HG02588 (cell line): Measurements from ENCODE around the gene VPS35L.

Source experiments
- ATAC-seq: cut with Tn5 transposase; IDR thresholded peaks from one replicate; pipeline ENCODE4 v1.9.1; 2021; ENCODE audit warnings: mild to moderate bottlenecking, moderate library complexity; ENCODE audit not compliant: unreplicated experiment

Gene VPS35L

GRCh38 chr16:19555186-19555937, at the start of gene VPS35L:
Gene VPS35L, plus strand, starts transcription at chr16:19555703. Its CDS starts 27 bp downstream, at chr16:19555730.
- ATAC-seq: peak; percentile 94

GRCh38 chr16:19506965-19507364, 48.5 kb upstream of the VPS35L start:
- no peak for ATAC-seq

DNA sequence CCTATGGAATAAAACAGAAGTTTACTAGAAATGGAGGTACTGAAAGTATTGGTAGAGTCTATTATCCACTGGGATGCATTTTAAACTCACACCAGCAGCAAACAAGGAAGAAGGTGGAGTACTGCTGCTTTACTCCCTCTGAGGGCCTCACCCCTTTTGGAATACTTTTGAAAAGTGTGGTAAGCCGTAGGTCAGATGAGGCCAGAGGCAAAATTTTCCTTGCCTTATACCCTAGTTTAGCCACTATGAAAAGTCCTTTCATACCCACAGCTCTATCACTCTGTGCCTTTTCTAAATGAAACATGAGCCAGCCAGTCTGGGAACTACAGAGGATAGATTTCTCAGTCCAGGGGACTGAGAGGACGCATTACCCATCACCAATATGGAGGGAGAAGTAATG, 47.6 kb upstream of the VPS35L start:
- ATAC-seq: no peak

DNA sequence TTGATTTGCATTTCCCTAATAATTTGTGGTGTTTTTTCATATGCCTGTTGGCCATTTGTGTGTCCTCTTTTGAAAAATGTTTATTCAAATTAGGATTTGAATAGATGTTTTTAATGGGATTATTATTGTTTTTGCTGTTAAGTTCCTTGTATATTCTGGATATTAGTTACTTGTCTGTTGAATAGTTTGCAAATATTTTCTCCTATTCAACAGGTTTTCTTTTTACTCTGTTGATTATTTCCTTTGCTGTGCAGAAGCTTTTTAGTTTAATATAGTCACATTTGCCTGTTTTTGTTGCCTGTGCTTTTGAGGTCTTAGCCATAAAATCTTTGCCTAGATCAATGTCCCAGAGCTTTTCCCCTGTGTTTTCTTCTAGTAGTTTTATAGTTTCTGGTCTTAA, 43.2 kb upstream of the VPS35L start:
- no peak for ATAC-seq

DNA sequence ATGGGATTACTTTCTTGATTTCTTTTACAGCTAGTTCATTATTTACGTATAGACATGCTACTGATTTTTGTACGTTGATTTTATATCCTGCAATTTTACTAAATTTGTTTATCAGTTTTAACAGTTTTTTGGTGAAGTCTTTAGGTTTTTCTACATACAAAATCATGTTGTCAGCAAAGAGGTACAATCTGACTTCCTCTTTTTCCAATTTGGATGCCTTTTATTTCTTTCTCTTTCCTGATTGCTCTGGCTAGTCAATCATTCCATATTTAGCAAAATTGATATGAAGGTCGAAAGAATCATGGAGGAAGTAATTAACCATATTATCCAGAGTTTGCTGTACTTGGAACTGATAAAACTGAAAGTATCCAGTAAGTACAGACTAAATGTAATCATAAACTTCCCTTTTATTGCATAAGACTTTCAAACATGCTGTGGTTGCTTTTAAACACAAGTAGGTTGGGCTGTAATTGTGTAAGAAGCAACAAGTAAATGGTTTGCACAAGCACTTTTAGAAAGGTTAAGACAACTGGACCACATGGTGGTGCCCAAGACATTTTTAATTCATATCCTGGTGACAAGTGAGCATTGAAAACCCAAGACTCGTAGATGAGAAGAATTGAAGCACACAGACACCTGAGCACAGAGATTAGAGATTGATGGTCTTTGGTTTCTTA, 42.0 kb upstream of the VPS35L start:
- ATAC-seq: no peak

DNA sequence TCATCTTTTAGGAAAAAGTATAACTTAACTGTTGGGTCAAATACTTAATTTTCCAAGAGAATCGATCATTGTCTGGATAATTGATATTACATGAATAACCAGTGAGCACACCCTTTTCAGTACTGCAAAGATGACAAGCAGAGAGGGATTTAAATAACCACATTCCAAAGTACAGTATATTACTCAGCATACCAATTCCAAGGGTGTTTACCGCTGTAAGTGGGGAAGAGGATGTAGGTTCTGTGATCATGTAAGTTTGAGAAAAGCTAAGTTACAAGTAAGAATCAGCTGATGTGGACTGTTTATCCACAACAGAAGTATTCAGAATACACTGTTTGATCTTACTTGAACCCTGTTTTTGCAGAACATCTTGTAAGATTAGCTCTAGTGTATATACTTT, 39.7 kb upstream of the VPS35L start:
- ATAC-seq: no peak

GRCh38 chr16:19517424-19518089, 37.9 kb upstream of the VPS35L start:
- no peak for ATAC-seq

- no peak for ATAC-seq
Measured at GRCh38 chr16:19518388-19518787, 37.1 kb upstream of the VPS35L start.

DNA sequence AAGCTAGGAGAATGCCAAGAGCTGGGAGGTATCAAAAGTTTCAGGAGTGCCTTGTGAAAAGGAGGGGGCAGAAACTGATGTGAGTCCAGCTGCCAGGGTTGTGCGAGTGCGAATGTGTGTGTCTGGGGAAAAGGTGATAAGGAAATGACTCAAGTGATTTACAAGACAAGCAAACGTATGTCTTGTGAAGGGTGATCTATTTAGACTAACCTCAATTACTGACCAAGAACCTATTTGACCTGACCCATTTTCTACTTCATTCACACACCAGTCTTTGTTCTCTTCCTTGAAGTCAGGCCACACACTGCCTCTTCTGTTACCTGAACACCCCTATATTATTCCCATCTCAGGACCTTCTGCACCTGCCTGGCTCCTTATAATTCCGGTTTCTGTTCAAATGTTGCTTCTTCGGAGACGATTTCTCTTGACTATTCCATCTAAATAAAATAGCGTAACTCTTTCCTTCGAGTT, 34.6 kb upstream of the VPS35L start:
- no peak for ATAC-seq

DNA sequence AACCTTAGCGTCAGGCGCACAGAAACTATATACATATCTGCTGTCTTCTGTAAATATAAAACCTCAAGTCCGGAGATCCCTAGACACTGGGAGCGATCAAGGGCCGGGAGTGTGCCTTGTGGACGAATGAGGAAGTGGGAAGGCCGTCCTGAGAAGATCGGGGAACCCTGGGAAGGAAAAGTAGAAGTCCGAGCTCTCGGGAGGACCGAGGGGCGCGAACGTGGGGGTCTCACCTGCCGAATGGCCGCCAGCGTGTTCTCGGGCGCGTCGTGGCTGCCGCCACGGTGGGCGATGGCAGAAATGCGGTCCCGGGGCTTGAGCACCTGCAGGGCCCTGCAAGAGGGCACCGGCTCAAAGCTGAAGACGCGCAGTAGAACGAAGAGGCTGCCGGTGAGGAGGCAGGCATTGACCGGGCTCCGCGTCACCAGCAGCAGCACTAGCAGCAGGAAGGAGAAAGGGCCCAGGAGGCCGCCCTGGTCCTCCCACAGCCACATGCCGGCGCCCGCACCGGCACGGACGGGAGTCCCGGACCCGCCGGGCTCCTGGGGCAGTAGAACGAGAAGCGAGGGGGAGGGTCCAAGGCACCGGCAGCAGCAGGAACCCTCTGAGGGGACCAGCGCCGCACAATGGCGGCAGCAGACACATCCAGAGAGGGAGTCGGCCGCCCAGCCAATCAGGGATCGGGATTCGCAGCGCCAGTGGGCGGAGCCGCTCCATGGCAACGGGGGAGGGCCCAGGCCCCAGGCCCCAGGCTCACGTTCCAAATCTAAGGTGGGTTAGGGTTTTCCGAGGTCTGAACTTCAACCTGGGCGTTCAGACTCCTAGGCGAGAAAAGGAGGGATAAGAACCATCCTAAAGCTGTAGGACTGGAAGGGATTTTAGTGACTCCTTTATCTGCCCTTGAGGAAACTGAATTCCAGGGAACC, 33.8 kb upstream of the VPS35L start, which contains the start of gene GDE1:
TSS of gene GDE1 (minus strand) at position 628 of the 926 bp plus-strand sequence. CDS start at position 494, 134 bp downstream.
- peak; percentile 71 for ATAC-seq

GRCh38 chr16:19522397-19522732, 33.1 kb upstream of the VPS35L start:
- no peak for ATAC-seq

- no peak for ATAC-seq
Measured at GRCh38 chr16:19522760-19523159, 32.7 kb upstream of the VPS35L start.

DNA sequence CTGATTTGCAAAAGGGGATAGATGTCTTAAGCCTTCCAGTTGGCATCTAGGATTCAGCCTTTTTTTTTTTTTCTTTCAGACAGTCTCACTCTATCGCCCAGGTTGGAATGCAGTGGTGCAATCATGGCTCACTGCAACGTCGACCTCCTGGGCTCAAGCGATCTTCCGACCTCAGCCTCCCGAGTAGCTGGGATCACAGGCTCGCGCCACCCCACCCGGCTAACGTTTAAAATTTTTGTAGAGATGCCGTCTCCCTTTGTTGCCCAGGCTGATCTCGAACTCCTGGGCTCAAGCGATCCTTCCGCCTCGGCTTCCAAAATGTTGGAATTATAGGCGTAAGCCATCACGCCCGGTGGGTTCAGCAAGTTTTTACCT, 32.3 kb upstream of the VPS35L start:
- ATAC-seq: no peak

GRCh38 chr16:19523559-19524355, 31.7 kb upstream of the VPS35L start, which contains the start of gene CCP110:
Gene CCP110, plus strand, starts transcription at chr16:19523942. Its CDS starts 3,940 bp downstream, at chr16:19527882.
- ATAC-seq: peak; percentile 75

- no peak for ATAC-seq
Measured at GRCh38 chr16:19524356-19524615, 31.2 kb upstream of the VPS35L start.

DNA sequence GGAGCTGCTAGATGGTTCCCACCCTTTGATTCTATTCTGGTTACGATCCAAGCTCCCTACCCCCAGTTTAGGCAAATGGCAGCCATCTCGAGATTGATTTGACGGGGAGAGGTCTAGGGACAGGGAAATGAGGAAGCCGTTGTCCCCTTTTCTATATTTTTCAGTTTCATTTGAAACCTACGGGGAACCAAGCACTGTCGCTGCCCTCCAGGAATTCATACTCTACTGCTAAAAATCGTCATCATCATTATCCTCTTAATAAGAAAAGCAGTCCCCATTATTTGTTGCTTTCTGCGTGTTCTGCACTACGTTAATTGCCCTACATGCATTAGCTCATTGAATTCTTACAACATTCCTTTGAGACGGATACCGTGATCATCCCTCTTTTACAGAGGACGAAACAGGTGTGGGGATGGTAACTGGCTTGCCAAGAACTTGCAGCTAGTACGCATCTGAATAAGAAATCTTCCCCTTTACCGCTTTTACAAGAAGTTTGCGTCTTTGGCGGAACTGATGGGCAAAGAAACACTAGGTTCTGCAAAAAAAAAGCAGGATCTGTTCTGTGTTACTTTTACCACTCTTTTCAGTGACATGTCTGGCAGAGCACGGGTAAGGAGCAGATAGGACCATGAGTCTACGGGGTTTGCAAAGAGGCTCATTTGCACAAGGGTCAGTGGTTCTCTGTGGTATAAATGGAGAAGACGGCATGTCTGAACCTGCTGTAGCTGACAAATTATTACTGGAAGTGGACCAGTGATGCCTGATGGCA, 30.7 kb upstream of the VPS35L start:
- no peak for ATAC-seq

- ATAC-seq: no peak
Measured at GRCh38 chr16:19525385-19525723, 30.1 kb upstream of the VPS35L start.

GRCh38 chr16:19527161-19527560, 28.3 kb upstream of the VPS35L start:
- ATAC-seq: no peak

DNA sequence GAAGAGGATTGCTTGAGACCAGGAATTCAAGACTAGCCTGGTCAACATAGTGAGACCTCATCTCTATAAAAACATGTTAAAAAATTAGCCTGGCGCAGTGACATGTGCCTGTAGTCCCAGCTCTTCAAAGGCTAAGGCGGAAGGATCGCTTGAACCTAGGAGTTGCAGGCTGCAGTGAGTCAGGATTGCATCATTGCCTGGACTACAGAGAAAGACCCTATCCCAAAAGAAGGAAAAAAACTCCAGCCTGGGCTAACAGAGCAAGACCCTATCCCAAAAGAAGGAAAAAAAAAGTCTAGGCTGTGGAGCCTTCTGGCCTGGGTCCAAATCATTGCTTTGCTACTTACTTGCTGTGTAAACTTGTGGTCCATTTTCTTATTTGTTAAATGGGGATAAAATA, 26.8 kb upstream of the VPS35L start:
- no peak for ATAC-seq

- no peak for ATAC-seq
Measured at GRCh38 chr16:19532601-19533000, 22.9 kb upstream of the VPS35L start.
